Ramos (cell line): Measurements from ENCODE around the gene PEX11A.

Source experiments
- in situ Hi-C: fragments of 300-500 bp; cut with MboI; formaldehyde crosslinking; loops from one replicate; pipeline ENCODE4 v1.14.3; 2022; ENCODE audit warnings: low sequenced_read_pairs; ENCODE audit not compliant: unreplicated experiment

PEX11A gene

GRCh38 chr15:89657686-89658200, 32.8 kb downstream of the PEX11A start:
- in situ Hi-C loops = no loop called here

- in situ Hi-C loops = no loop called here
Measured at GRCh38 chr15:89656116-89656815, 34.3 kb downstream of the PEX11A start.

GRCh38 chr15:89654847-89655805, 35.4 kb downstream of the PEX11A start, which contains the start of gene KIF7:
Gene KIF7 (minus strand): TSS chr15:89655467. CDS start chr15:89652930, 2,537 bp downstream.
- in situ Hi-C loops = no loop called here

- in situ Hi-C loops = no loop called here
Measured at GRCh38 chr15:89654301-89654761, 36.2 kb downstream of the PEX11A start.

- in situ Hi-C loops = no loop called here
Measured at GRCh38 chr15:89653578-89653977, 37.0 kb downstream of the PEX11A start.

- in situ Hi-C loops = no loop called here
Measured at GRCh38 chr15:89652666-89653065, 37.9 kb downstream of the PEX11A start.

- in situ Hi-C loops = no loop called here
Measured at GRCh38 chr15:89652131-89652530, 38.4 kb downstream of the PEX11A start.

- in situ Hi-C loops = no loop called here
Measured at GRCh38 chr15:89649716-89650115, 40.8 kb downstream of the PEX11A start.

GRCh38 chr15:89649013-89649625, 41.4 kb downstream of the PEX11A start:
- in situ Hi-C loops = no loop called here

GRCh38 chr15:89648106-89649012, 42.2 kb downstream of the PEX11A start:
- in situ Hi-C loops = no loop called here

GRCh38 chr15:89647191-89647851, 43.2 kb downstream of the PEX11A start:
- in situ Hi-C loops = no loop called here

- in situ Hi-C loops = no loop called here
Measured at GRCh38 chr15:89646416-89647141, 44.0 kb downstream of the PEX11A start.

GRCh38 chr15:89645680-89646079, 44.9 kb downstream of the PEX11A start:
- in situ Hi-C loops = no loop called here

- in situ Hi-C loops = no loop called here
Measured at GRCh38 chr15:89642106-89642505, 48.4 kb downstream of the PEX11A start.

GRCh38 chr15:89641053-89641452, 49.5 kb downstream of the PEX11A start:
- in situ Hi-C loops = no loop called here

GRCh38 chr15:89640245-89640644, 50.3 kb downstream of the PEX11A start:
- in situ Hi-C loops = no loop called here

- in situ Hi-C loops = no loop called here
Measured at GRCh38 chr15:89633585-89633984, 57.0 kb downstream of the PEX11A start.
